PC-9 (cell line): ENCODE data around the gene AKR1A1. TPM values are rescaled to one million over a fixed set of nuclear protein-coding genes. Genes with fewer than 3 reads are reported as not detected.

Experiments used
- BruUV-seq: library from RNA; stranded (reverse); fragments of 400-500 nt; replicated peaks from 2 replicates; lab custom pipeline; 2021; lab: Mats Ljungman, UMichigan
- CTCF ChIA-PET: fragments of 300-600 bp; sonication (Branson Sonifier 250); formaldehyde crosslinking; loops from one replicate; lab custom pipeline; 2022; ENCODE audit warnings: antibody characterized with exemption; lab: Charles Lee
- POLR2A ChIA-PET: fragments of 300-600 bp; sonication (Branson Sonifier 250); formaldehyde crosslinking; loops from one replicate; lab custom pipeline; 2022; ENCODE audit warnings: antibody characterized with exemption; ENCODE audit not compliant: unreplicated experiment; lab: Charles Lee
- DNase-seq, 2 experiments: peaks; one replicate each; pipeline versions ENCODE4 v3.0.0 to v3.0.0-alpha.2; 2015 to 2022; ENCODE audit warnings: mixed read lengths in 1 of 2
- H2AFZ ChIP-seq: fragments of 200-600 bp; sonication (generic); 2 replicates; pipeline ENCODE4 v1.8.1; 2017; ENCODE audit warnings: antibody characterized with exemption
- H3F3A ChIP-seq: fragments of 200-600 bp; sonication (generic); 2 replicates; pipeline ENCODE4 v1.8.1; 2017; ENCODE audit warnings: antibody characterized with exemption, mild to moderate bottlenecking, low read depth; ENCODE audit not compliant: insufficient read depth
- H3K27ac ChIP-seq: fragments of 200-600 bp; sonication (generic); 2 replicates; pipeline ENCODE4 v1.6.1; 2016; ENCODE audit warnings: mixed run types
- H3K27me3 ChIP-seq: fragments of 200-600 bp; sonication (generic); 2 replicates; pipeline ENCODE4 v1.6.1; 2016; ENCODE audit warnings: low read depth, mixed run types; ENCODE audit not compliant: insufficient read depth
- H3K36me3 ChIP-seq: fragments of 200-600 bp; sonication (generic); 2 replicates; pipeline ENCODE4 v1.6.1; 2016; ENCODE audit warnings: low read depth, mixed run types
- H3K4me1 ChIP-seq: fragments of 200-600 bp; sonication (generic); replicated peaks from 2 replicates; pipeline ENCODE4 v1.6.1; 2016; ENCODE audit warnings: mixed run types; ENCODE audit not compliant: insufficient read depth
- H3K4me2 ChIP-seq: fragments of 200-600 bp; sonication (generic); 2 replicates; pipeline ENCODE4 v1.6.1; 2017; ENCODE audit warnings: mixed run types
- H3K4me3 ChIP-seq: fragments of 200-600 bp; sonication (generic); 2 replicates; pipeline ENCODE4 v1.6.1; 2016; ENCODE audit warnings: mixed run types
- H3K79me2 ChIP-seq: fragments of 200-600 bp; sonication (generic); 2 replicates; pipeline ENCODE4 v1.6.1; 2017; ENCODE audit warnings: low read depth, mixed run types
- H3K9me2 ChIP-seq: fragments of 200-600 bp; sonication (generic); 2 replicates; pipeline ENCODE4 v1.8.1; 2017; ENCODE audit warnings: mild to moderate bottlenecking; ENCODE audit not compliant: insufficient read depth
- H3K9me3 ChIP-seq: fragments of 200-600 bp; sonication (generic); 2 replicates; pipeline ENCODE4 v1.8.1; 2016; ENCODE audit warnings: low read depth; ENCODE audit not compliant: insufficient read depth
- H4K20me1 ChIP-seq: fragments of 200-600 bp; sonication (generic); 2 replicates; pipeline ENCODE4 v1.8.1; 2017; ENCODE audit not compliant: insufficient read depth
- EZH2 ChIP-seq: fragments of 200-600 bp; sonication (generic); IDR thresholded peaks from 2 replicates; pipeline ENCODE4 v1.8.0; 2017; ENCODE audit warnings: antibody characterized with exemption, low read depth
- intact Hi-C: fragments of 100-400 bp; cut with micrococcal nuclease; formaldehyde crosslinking; loops from one replicate; pipeline ENCODE4 v1.10.0; 2022; ENCODE audit not compliant: unreplicated experiment
- total RNA-seq: library from RNA; stranded (reverse); gene quantifications from 2 replicates; pipeline ENCODE4 v1.2.3, GENCODE V29; 2021
- TF ChIP-seq, protein P1 (sequence below): fragments of 200-600 bp; sonication (generic); conservative IDR thresholded peaks from 2 replicates; pipeline ENCODE4 v1.6.1; 2017; ENCODE audit warnings: mixed run types, antibody characterized with exemption, mild to moderate bottlenecking, moderate library complexity

AKR1A1 gene
- total RNA-seq, 1 experiment from 2014 or later = 202 TPM

DNA sequence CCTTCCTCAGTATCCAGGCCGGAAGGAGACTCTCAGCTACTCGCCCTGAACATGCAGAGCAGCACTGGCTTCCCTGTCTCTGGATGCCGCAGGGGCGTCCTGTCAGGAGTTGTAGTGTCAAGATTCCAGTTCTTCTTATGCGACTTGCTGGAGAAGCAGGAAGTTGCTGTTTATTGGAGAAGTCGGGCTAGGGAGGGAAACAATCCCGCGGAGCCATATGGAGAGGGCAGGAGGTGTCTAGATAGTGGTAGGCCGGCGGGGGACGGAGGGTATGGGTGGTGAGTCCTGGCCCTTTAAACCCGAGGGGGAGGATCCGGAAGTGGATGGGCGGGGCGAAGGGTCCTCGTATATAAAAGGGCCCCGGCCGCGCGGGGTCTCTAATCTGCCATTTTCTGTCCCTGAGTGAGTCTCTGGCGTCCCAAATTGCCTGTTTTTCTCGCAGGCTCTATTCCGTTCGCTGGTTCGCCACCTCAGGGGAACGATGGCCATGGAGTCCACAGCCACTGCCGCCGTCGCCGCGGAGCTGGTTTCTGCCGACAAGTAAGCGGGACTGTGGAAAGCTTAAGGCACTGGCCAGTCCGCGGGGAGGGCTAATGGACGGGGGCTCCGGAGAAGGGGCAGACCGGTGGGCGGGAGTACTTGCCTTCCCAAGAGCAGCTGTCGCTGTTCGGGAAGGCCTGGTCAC is 33.2 kb downstream of the AKR1A1 start, which contains the start of gene NASP:
Gene NASP (plus strand): TSS at position 376 of the 685 bp plus-strand sequence. CDS start 106 bp downstream, at position 482.
- intact Hi-C loops = loop anchor here (1.0 to 10.0 kb wide), 8 partner anchors 27 to 849 kb away; partner anchors contain the start of genes BTBD19, DYNLT4, GPBP1L1 and HECTD3
- Histone ChIP-seq H3F3A (peaks cover 22% of the 10 kb centered on the region), H3K27ac (peak within 1 kb of the TSS; percentile 64), H3K4me1 (peaks cover 17% of the 10 kb centered on the region), H3K27me3 (no peaks in the 10 kb centered on the region), H3K36me3 (peaks cover 3% of the 10 kb centered on the region; the same call in 1 of the 2 replicates), H3K9me3 (no peaks in the 10 kb centered on the region), H3K4me2 (peak within 1 kb of the TSS; percentile 89), H3K4me3 (peak within 1 kb of the TSS; percentile 86), H3K9me2 (no peaks in the 10 kb centered on the region), H4K20me1 (peaks cover 38% of the 10 kb centered on the region), H2AFZ (peak within 1 kb of the TSS; percentile 100), H3K79me2 (peaks cover 42% of the 10 kb centered on the region)
- peak; percentile 73 to 95 for DNase-seq
- ChIA-PET POLR2A (interaction anchor here (0.5 to 1.0 kb wide), 12 partner anchors 42 to 1060 kb away, joined by 3 to 12 read pairs (median 4); partner anchors contain the start of genes CCDC163, MMACHC, PRDX1 and RAD54L), CTCF (interaction anchor here (0.5 to 0.8 kb wide), 2 partner anchors 91 to 749 kb away, joined by 3 to 8 read pairs; no protein-coding TSS in a partner anchor)
- BruUV-seq = TSS peak; percentile 57
- TF ChIP-seq EZH2 = no peak
- TF ChIP-seq, protein P1, sequence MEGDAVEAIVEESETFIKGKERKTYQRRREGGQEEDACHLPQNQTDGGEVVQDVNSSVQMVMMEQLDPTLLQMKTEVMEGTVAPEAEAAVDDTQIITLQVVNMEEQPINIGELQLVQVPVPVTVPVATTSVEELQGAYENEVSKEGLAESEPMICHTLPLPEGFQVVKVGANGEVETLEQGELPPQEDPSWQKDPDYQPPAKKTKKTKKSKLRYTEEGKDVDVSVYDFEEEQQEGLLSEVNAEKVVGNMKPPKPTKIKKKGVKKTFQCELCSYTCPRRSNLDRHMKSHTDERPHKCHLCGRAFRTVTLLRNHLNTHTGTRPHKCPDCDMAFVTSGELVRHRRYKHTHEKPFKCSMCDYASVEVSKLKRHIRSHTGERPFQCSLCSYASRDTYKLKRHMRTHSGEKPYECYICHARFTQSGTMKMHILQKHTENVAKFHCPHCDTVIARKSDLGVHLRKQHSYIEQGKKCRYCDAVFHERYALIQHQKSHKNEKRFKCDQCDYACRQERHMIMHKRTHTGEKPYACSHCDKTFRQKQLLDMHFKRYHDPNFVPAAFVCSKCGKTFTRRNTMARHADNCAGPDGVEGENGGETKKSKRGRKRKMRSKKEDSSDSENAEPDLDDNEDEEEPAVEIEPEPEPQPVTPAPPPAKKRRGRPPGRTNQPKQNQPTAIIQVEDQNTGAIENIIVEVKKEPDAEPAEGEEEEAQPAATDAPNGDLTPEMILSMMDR = no peak

DNA sequence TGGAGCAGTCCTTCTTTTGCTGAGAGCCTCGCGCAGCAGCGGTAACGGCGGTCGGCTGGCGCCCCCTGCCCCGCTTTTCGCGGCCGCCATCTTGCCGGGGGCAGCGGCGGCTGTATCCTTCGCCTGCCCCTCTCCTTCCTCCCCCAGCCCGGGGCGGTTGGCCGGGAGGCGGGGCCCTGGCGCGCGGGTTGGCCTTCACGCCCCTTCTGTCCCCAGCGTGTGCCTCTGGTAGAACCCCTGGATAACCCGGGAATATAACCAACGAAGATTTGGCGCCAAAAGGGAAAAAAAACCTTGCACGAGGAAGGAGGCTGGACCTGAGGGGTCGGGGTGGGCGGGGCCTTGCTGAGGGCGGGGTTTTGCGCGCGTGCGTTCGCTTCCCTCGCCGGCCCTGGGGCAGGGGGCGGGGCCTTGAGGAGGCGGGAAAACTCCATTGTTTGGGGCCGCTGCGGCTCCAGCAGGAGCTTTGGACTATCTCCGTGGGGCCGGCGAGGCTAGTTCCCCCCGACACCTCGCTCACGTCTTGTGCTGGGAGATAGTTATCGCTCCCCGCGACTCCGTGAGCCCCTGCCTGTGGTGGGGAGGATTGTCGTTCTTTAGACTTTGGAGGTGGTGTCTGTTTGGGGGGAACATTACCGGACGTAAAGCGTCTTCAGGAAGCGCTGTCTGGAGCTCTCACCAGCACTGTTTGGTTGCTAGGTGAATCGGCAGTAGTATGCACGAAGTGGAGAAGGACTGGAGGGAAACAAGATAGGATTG is 33.9 kb downstream of the AKR1A1 start:
- H3K36me3 ChIP-seq = peaks cover 3% of the 10 kb centered on the region; the same call in 1 of the 2 replicates
- peak overlapping the region; percentile 100 for H2AFZ ChIP-seq
- H3K79me2 ChIP-seq = peaks cover 50% of the 10 kb centered on the region
- ChIA-PET CTCF (interaction anchor here (0.5 to 0.6 kb wide), 2 partner anchors 228 to 749 kb away, joined by 3 read pairs; no protein-coding TSS in a partner anchor), POLR2A (interaction anchor here (0.6 to 0.7 kb wide), 12 partner anchors 15 to 864 kb away, joined by 3 to 23 read pairs (median 4); partner anchors contain the start of gene AKR1A1)
- H3K9me3 ChIP-seq = no peaks in the 10 kb centered on the region
- intact Hi-C loops = loop anchor here (1.0 to 10.0 kb wide), 7 partner anchors 102 to 850 kb away; partner anchors contain the start of genes BTBD19, DYNLT4, GPBP1L1 and HECTD3
- H3K9me2 ChIP-seq = no peaks in the 10 kb centered on the region
- H3K27ac ChIP-seq = peak overlapping the region; percentile 64
- H4K20me1 ChIP-seq = peaks cover 46% of the 10 kb centered on the region
- peak overlapping the region; percentile 86 for H3K4me3 ChIP-seq
- H3K27me3 ChIP-seq = no peaks in the 10 kb centered on the region
- TF ChIP-seq, protein P1 = no peak; the same call in 1 of the 2 replicates
- no peak for TF ChIP-seq EZH2
- H3K4me1 ChIP-seq = peaks cover 17% of the 10 kb centered on the region
- H3F3A ChIP-seq = peaks cover 22% of the 10 kb centered on the region
- peak; percentile 85 to 95 for DNase-seq
- no TSS peak for BruUV-seq
- H3K4me2 ChIP-seq = peak overlapping the region; percentile 89

DNA sequence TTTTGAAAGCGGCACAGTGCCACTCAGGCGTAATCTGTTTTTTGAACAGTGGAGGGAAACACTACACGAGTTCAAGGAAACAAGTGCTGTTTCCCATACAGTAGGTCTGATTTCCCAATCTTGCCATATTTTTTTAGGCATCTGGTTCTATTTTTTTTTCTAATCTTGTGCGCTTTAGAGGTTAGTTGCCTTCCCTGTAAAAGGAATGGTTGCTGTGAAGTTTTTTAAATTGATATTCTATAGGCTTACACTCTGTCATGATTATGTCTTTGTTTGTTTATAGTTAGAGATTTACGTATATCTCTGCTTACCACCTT is 34.4 kb downstream of the AKR1A1 start:
- Histone ChIP-seq H2AFZ (peak overlapping the region; percentile 100; the same call in 1 of the 2 replicates), H3K27me3 (no peaks in the 10 kb centered on the region), H3K4me2 (peak overlapping the region; percentile 89), H3K9me3 (no peaks in the 10 kb centered on the region), H3K79me2 (peaks cover 55% of the 10 kb centered on the region), H3K4me1 (peaks cover 17% of the 10 kb centered on the region), H3F3A (peaks cover 22% of the 10 kb centered on the region), H3K9me2 (no peaks in the 10 kb centered on the region), H3K27ac (no peak overlapping the region; the same call in 1 of the 2 replicates), H3K4me3 (peak overlapping the region; percentile 86), H3K36me3 (peaks cover 3% of the 10 kb centered on the region; the same call in 1 of the 2 replicates), H4K20me1 (peaks cover 49% of the 10 kb centered on the region)
- TF ChIP-seq EZH2 = no peak
- TF ChIP-seq, protein P1 = no peak
- BruUV-seq = no TSS peak
- DNase-seq = no peak
- POLR2A ChIA-PET = interaction anchor here (0.6 to 0.7 kb wide), 11 partner anchors 14 to 865 kb away, joined by 3 to 23 read pairs (median 4); partner anchors contain the start of gene AKR1A1
- CTCF ChIA-PET = interaction anchor here (0.6 kb wide), 1 partner anchor 228 kb away, joined by 3 read pairs; no protein-coding TSS in a partner anchor
- intact Hi-C loops = loop anchor here (2.0 to 10.0 kb wide), 3 partner anchors 102 to 850 kb away; partner anchors contain the start of genes BTBD19, DYNLT4, GPBP1L1 and KIF2C
